Hippocampal formation (tissue), 2 donors: Measurements from ENCODE around the gene GABARAPL2.
A peak's percentile ranks its signal among the peaks of the same experiment; 100 is the strongest.
"Not testable (repeated sequence)": the region's sequence is repeated elsewhere in the genome, so short reads cannot be mapped to it uniquely, and the experiment has no call there.

ENCODE experiments used
- DNase-seq, 2 donors: peaks; one replicate each; lab custom pipeline; 2025; lab: John Stamatoyannopoulos, UW

GABARAPL2 gene

GRCh38 chr16:75590920-75591843 is 25.0 kb downstream of the GABARAPL2 start:
- DNase-seq: peak; percentile 31 to 32

GRCh38 chr16:75591927-75592326 is 25.7 kb downstream of the GABARAPL2 start:
- not testable (repeated sequence) for DNase-seq

GRCh38 chr16:75593308-75593707 is 27.1 kb downstream of the GABARAPL2 start:
- no peak for DNase-seq

- no peak for DNase-seq
Measured at GRCh38 chr16:75593825-75594820, 27.9 kb downstream of the GABARAPL2 start.

- DNase-seq: no peak
Measured at GRCh38 chr16:75599452-75600277, 33.5 kb downstream of the GABARAPL2 start.

- no peak for DNase-seq
Measured at GRCh38 chr16:75603241-75603640, 37.1 kb downstream of the GABARAPL2 start.

- DNase-seq: no peak
Measured at GRCh38 chr16:75606507-75606906, 40.3 kb downstream of the GABARAPL2 start.

- DNase-seq: no peak
Measured at GRCh38 chr16:75614066-75614897, 48.1 kb downstream of the GABARAPL2 start.

- no peak for DNase-seq
Measured at GRCh38 chr16:75615619-75616018, 49.4 kb downstream of the GABARAPL2 start.

- DNase-seq: no peak
Measured at GRCh38 chr16:75616521-75617010, 50.4 kb downstream of the GABARAPL2 start.

- DNase-seq: no peak
Measured at GRCh38 chr16:75617121-75617520, 50.9 kb downstream of the GABARAPL2 start.

- no peak for DNase-seq
Measured at GRCh38 chr16:75618780-75619179, 52.6 kb downstream of the GABARAPL2 start.

- DNase-seq: no peak
Measured at GRCh38 chr16:75620326-75621169, 54.4 kb downstream of the GABARAPL2 start.

- DNase-seq: peak in 1 of 2 donors; percentile 18
Measured at GRCh38 chr16:75621170-75621477, 54.9 kb downstream of the GABARAPL2 start.

- peak; percentile 92 to 93 for DNase-seq
Measured at GRCh38 chr16:75622761-75623605, 56.8 kb downstream of the GABARAPL2 start, which contains the start of gene ADAT1. TSS of gene ADAT1 (minus strand) at chr16:75623281. CDS start at chr16:75620799, 2,482 bp downstream.

- DNase-seq: no peak
Measured at GRCh38 chr16:75624921-75625334, 58.7 kb downstream of the GABARAPL2 start.

GRCh38 chr16:75626806-75627205 is 60.6 kb downstream of the GABARAPL2 start:
- DNase-seq: no peak
